Measurements from ENCODE around the gene YBX3.

DNA sequence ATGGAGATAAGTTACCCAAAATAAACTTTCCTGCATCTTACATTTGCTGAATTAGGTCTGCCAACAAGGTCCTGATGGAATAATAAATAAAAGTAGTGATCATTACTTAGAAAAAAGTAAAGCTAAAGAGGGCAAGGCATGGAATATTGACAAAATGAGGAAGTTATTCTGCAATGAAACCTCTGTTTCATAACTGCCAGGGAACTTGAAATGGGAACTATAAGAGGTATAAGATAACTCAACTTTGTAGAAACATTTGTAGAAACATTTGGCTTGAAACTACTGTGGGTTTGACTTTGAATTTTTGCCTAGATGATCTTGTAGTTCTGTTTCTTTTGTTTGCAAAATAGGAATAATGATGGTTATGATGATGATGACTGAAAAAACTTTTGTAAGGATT lies 18.7 kb upstream of the YBX3 start:
- no peak for TF ChIP-seq POLR2AphosphoS5 (IDR thresholded peaks at IDR 0.05)
- TF ChIP-seq POLR2A (IDR thresholded peaks at IDR 0.05; ENCODE audit: low read depth): no peak
- no peak for TF ChIP-seq CTCF (IDR thresholded peaks at IDR 0.05)
- no peak for TF ChIP-seq EP300 (IDR thresholded peaks at IDR 0.05)

All from esophagus muscularis mucosa (tissue), 4 donors.